Endothelial cell of umbilical vein (primary cell): ENCODE results near the gene GALNT2.

ENCODE experiments used
- CTCF ChIP-seq, 2 donors: IDR thresholded peaks; 1 replicate in 1 of 2; 2 replicates in 1 of 2; pipeline ENCODE4 v1.5.1; 2011; ENCODE audit warnings: low read length in 2 of 2, mild to moderate bottlenecking in 2 of 2, moderate library complexity in 2 of 2, control low read depth in 1 of 2, inconsistent platforms in 1 of 2, low read depth in 1 of 2; ENCODE audit not compliant: insufficient read depth in 1 of 2; ENCODE audit errors: extremely low read depth in 1 of 2
- EZH2 ChIP-seq: IDR thresholded peaks from 2 replicates; pipeline ENCODE4 v1.6.1; 2012; ENCODE audit warnings: borderline replicate concordance, low read depth, mild to moderate bottlenecking, moderate library complexity, low read length, inconsistent platforms; ENCODE audit not compliant: severe bottlenecking
- FOS ChIP-seq: IDR thresholded peaks from 2 replicates; pipeline ENCODE4 v1.6.1; 2011; ENCODE audit warnings: mild to moderate bottlenecking, low read length, moderate library complexity, borderline replicate concordance; ENCODE audit not compliant: insufficient read depth
- POLR2A ChIP-seq: IDR thresholded peaks from 2 replicates; pipeline ENCODE4 v1.6.1; 2012; ENCODE audit warnings: low read depth, mild to moderate bottlenecking, control low read depth, low read length
- POLR2AphosphoS5 ChIP-seq: IDR thresholded peaks from 2 replicates; pipeline ENCODE4 v1.6.1; 2012; ENCODE audit warnings: low read depth, mild to moderate bottlenecking, control low read depth, low read length, moderate library complexity; ENCODE audit not compliant: insufficient read depth

DNA sequence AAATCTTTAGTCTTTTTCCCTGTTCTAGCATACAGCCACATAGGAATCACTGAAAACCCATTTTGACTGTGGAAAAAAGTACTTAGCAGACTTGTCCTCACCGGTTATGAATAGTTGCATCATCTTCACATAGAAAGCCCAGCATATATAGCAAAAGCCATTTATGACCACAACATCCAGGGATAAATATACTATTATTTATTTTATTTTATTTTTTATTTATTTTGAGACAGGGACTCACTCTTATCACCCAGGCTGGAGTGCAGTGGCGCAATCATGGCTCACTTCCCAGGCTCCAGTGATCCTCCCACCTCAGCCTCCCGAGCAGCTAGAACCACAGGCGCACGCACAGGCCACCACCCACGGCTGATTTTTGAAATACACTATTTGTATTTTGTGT lies 175.3 kb downstream of the GALNT2 start:
- TF ChIP-seq POLR2A (no peak), CTCF (IDR thresholded peaks at IDR 0.05; ENCODE audit: extremely low read depth in 1 of 2, insufficient read depth in 1 of 2, low read depth in 1 of 2, low read length in 2 of 2) (no peak), FOS (no peak), EZH2 (no peak), POLR2AphosphoS5 (no peak)
